ENCODE measurements around the gene IL13.

The IL13 gene

GRCh38 chr5:132674671-132675506, 16.9 kb downstream of the IL13 start:
- ATAC-seq = peak; percentile 85
- H3K4me3 Mint-ChIP-seq = peak overlapping the region; percentile 57
- H3K9me3 Mint-ChIP-seq = no peaks in the 10 kb centered on the region
- peak overlapping the region; percentile 88 for H3K27ac Mint-ChIP-seq
- H3K36me3 Mint-ChIP-seq = no peaks in the 10 kb centered on the region
- peak in 1 of 2 donors; percentile 74 for DNase-seq (ENCODE audit: low spot score in 2 of 2)
- peaks cover 33% of the 10 kb centered on the region for H3K4me1 Mint-ChIP-seq

GRCh38 chr5:132675936-132676689, 18.1 kb downstream of the IL13 start:
- no peak for ATAC-seq
- H3K27ac Mint-ChIP-seq = no peak overlapping the region
- H3K36me3 Mint-ChIP-seq = no peaks in the 10 kb centered on the region
- no peaks in the 10 kb centered on the region for H3K9me3 Mint-ChIP-seq
- H3K4me3 Mint-ChIP-seq = peak overlapping the region; percentile 57
- peaks cover 33% of the 10 kb centered on the region for H3K4me1 Mint-ChIP-seq
- DNase-seq (ENCODE audit: low spot score in 2 of 2) = no peak

GRCh38 chr5:132677191-132677590, 19.2 kb downstream of the IL13 start:
- Mint-ChIP-seq H3K9me3 (no peaks in the 10 kb centered on the region), H3K36me3 (no peaks in the 10 kb centered on the region), H3K4me3 (no peak overlapping the region), H3K27ac (no peak overlapping the region), H3K4me1 (peaks cover 33% of the 10 kb centered on the region)
- DNase-seq (ENCODE audit: low spot score in 2 of 2) (no peak), ATAC-seq (no peak)

- Mint-ChIP-seq H3K4me3 (no peak overlapping the region), H3K9me3 (no peaks in the 10 kb centered on the region), H3K4me1 (peaks cover 33% of the 10 kb centered on the region), H3K27ac (no peak overlapping the region), H3K36me3 (no peaks in the 10 kb centered on the region)
- no peak for ATAC-seq
- DNase-seq (ENCODE audit: low spot score in 2 of 2) = no peak
These were observed 19.9 kb downstream of the IL13 start for GRCh38 chr5:132677682-132678400.

GRCh38 chr5:132678735-132679134, 20.8 kb downstream of the IL13 start:
- Mint-ChIP-seq H3K4me1 (peaks cover 27% of the 10 kb centered on the region), H3K9me3 (no peaks in the 10 kb centered on the region), H3K36me3 (no peaks in the 10 kb centered on the region), H3K4me3 (no peak overlapping the region), H3K27ac (no peak overlapping the region)
- ATAC-seq = no peak
- no peak for DNase-seq (ENCODE audit: low spot score in 2 of 2)

GRCh38 chr5:132679166-132679565, 21.2 kb downstream of the IL13 start:
- peaks cover 23% of the 10 kb centered on the region for H3K4me1 Mint-ChIP-seq
- no peaks in the 10 kb centered on the region for H3K9me3 Mint-ChIP-seq
- H3K4me3 Mint-ChIP-seq = no peak overlapping the region
- no peaks in the 10 kb centered on the region for H3K36me3 Mint-ChIP-seq
- no peak overlapping the region for H3K27ac Mint-ChIP-seq
- no peak for DNase-seq (ENCODE audit: low spot score in 2 of 2)
- ATAC-seq = no peak

GRCh38 chr5:132679717-132680380, 21.9 kb downstream of the IL13 start:
- DNase-seq (ENCODE audit: low spot score in 2 of 2) (no peak), ATAC-seq (no peak)
- H3K36me3 Mint-ChIP-seq = no peaks in the 10 kb centered on the region
- H3K4me1 Mint-ChIP-seq = peaks cover 19% of the 10 kb centered on the region
- H3K9me3 Mint-ChIP-seq = no peaks in the 10 kb centered on the region
- no peak overlapping the region for H3K4me3 Mint-ChIP-seq
- H3K27ac Mint-ChIP-seq = no peak overlapping the region

GRCh38 chr5:132680780-132681475, 23.0 kb downstream of the IL13 start:
- H3K4me3 Mint-ChIP-seq = no peak overlapping the region
- H3K27ac Mint-ChIP-seq = no peak overlapping the region
- no peaks in the 10 kb centered on the region for H3K9me3 Mint-ChIP-seq
- ATAC-seq = no peak
- no peaks in the 10 kb centered on the region for H3K36me3 Mint-ChIP-seq
- no peak for DNase-seq (ENCODE audit: low spot score in 2 of 2)
- H3K4me1 Mint-ChIP-seq = peaks cover 14% of the 10 kb centered on the region

GRCh38 chr5:132681476-132681831, 23.5 kb downstream of the IL13 start:
- H3K27ac Mint-ChIP-seq = no peak overlapping the region
- H3K9me3 Mint-ChIP-seq = no peaks in the 10 kb centered on the region
- H3K36me3 Mint-ChIP-seq = no peaks in the 10 kb centered on the region
- DNase-seq (ENCODE audit: low spot score in 2 of 2) = no peak
- no peak overlapping the region for H3K4me3 Mint-ChIP-seq
- ATAC-seq = no peak
- peaks cover 8% of the 10 kb centered on the region for H3K4me1 Mint-ChIP-seq

GRCh38 chr5:132681983-132682382, 24.0 kb downstream of the IL13 start:
- peaks cover 8% of the 10 kb centered on the region for H3K4me1 Mint-ChIP-seq
- H3K4me3 Mint-ChIP-seq = no peak overlapping the region
- no peaks in the 10 kb centered on the region for H3K36me3 Mint-ChIP-seq
- DNase-seq (ENCODE audit: low spot score in 2 of 2) (no peak), ATAC-seq (no peak)
- no peak overlapping the region for H3K27ac Mint-ChIP-seq
- H3K9me3 Mint-ChIP-seq = no peaks in the 10 kb centered on the region

- Mint-ChIP-seq H3K9me3 (no peaks in the 10 kb centered on the region), H3K36me3 (no peaks in the 10 kb centered on the region), H3K27ac (no peak overlapping the region), H3K4me3 (no peak overlapping the region), H3K4me1 (peaks cover 23% of the 10 kb centered on the region)
- no peak for ATAC-seq
- DNase-seq (ENCODE audit: low spot score in 2 of 2) = no peak
These were observed 26.5 kb downstream of the IL13 start for GRCh38 chr5:132684491-132684890.

GRCh38 chr5:132684922-132685720, 27.1 kb downstream of the IL13 start:
- DNase-seq (ENCODE audit: low spot score in 2 of 2) (no peak), ATAC-seq (no peak)
- Mint-ChIP-seq H3K4me3 (no peak overlapping the region), H3K9me3 (no peaks in the 10 kb centered on the region), H3K4me1 (peaks cover 23% of the 10 kb centered on the region), H3K36me3 (no peaks in the 10 kb centered on the region), H3K27ac (no peak overlapping the region)

GRCh38 chr5:132686193-132686592, 28.2 kb downstream of the IL13 start:
- no peak for DNase-seq (ENCODE audit: low spot score in 2 of 2)
- ATAC-seq = no peak
- Mint-ChIP-seq H3K4me3 (no peak overlapping the region), H3K36me3 (no peaks in the 10 kb centered on the region), H3K9me3 (no peaks in the 10 kb centered on the region), H3K4me1 (peaks cover 23% of the 10 kb centered on the region), H3K27ac (no peak overlapping the region)

- Mint-ChIP-seq H3K4me1 (peaks cover 29% of the 10 kb centered on the region), H3K27ac (peak overlapping the region; percentile 6), H3K36me3 (peaks cover 13% of the 10 kb centered on the region), H3K4me3 (no peak overlapping the region), H3K9me3 (no peaks in the 10 kb centered on the region)
- DNase-seq (ENCODE audit: low spot score in 2 of 2) (no peak), ATAC-seq (peak; percentile 91)
These were observed 30.0 kb downstream of the IL13 start for GRCh38 chr5:132687995-132688394.

Data from stimulated activated effector memory CD8-positive, alpha-beta T cell treated with anti-CD3 and anti-CD28 coated beads, Interleukin-12 subunit alpha, Interleukin-12 subunit beta, amount 100 ng/mL, for 72 hours (primary cell).